Neural cell (in vitro differentiated cells): Measurements from ENCODE around the gene CTSE. TPM values are rescaled to one million over a fixed set of nuclear protein-coding genes. Genes with fewer than 3 reads are reported as not detected.

ENCODE experiments used
- H2AFZ ChIP-seq: fragments of 200-600, 300-800 bp; sonication (generic), shearing (Covaris generic); 2 replicates; pipeline ENCODE4 v1.6.0; 2014; ENCODE audit warnings: low read depth, mild to moderate bottlenecking, antibody characterized with exemption, low read length, moderate library complexity
- H3F3A ChIP-seq: fragments of 200-600 bp; shearing (Covaris generic); 2 replicates; pipeline ENCODE4 v1.6.1; 2016; ENCODE audit warnings: mild to moderate bottlenecking, moderate library complexity, mixed read lengths, antibody characterized with exemption, low read length; ENCODE audit not compliant: insufficient read depth, poor library complexity, severe bottlenecking
- H3K27ac ChIP-seq: fragments of 200-600, 300-800 bp; sonication (generic), shearing (Covaris generic); 2 replicates; pipeline ENCODE4 v1.5.1; 2014; ENCODE audit warnings: mild to moderate bottlenecking, low read length, moderate library complexity
- H3K27me3 ChIP-seq: fragments of 300-800, 200-600 bp; sonication (generic), shearing (Covaris generic); 2 replicates; pipeline ENCODE4 v1.6.0; 2014; ENCODE audit warnings: mild to moderate bottlenecking, low read depth, low read length, moderate library complexity; ENCODE audit not compliant: insufficient read depth
- H3K36me3 ChIP-seq: fragments of 300-800, 200-600 bp; sonication (generic), shearing (Covaris generic); 2 replicates; pipeline ENCODE4 v1.5.1; 2014; ENCODE audit warnings: mild to moderate bottlenecking, antibody characterized with exemption, low read length, moderate library complexity; ENCODE audit not compliant: insufficient read depth
- H3K4me2 ChIP-seq: fragments of 300-800, 200-600 bp; sonication (generic), shearing (Covaris generic); 2 replicates; pipeline ENCODE4 v1.6.0; 2014; ENCODE audit warnings: mild to moderate bottlenecking, low read length
- H3K4me3 ChIP-seq: fragments of 300-800, 200-600 bp; sonication (generic), shearing (Covaris generic); 2 replicates; pipeline ENCODE4 v1.5.1; 2014; ENCODE audit warnings: mild to moderate bottlenecking, low read length, moderate library complexity
- H3K79me2 ChIP-seq: fragments of 200-600 bp; shearing (Covaris generic); replicated peaks from 2 replicates; pipeline ENCODE4 v1.6.0; 2014; ENCODE audit warnings: mild to moderate bottlenecking, low read length, moderate library complexity; ENCODE audit not compliant: insufficient read depth
- H3K9ac ChIP-seq: fragments of 300-800, 200-600 bp; sonication (generic), shearing (Covaris generic); 2 replicates; pipeline ENCODE4 v1.6.1; 2016; ENCODE audit warnings: mild to moderate bottlenecking, low read length, mixed read lengths
- H3K9me2 ChIP-seq: fragments of 200-600 bp; shearing (Covaris generic); 2 replicates; pipeline ENCODE4 v1.6.1; 2016; ENCODE audit warnings: mild to moderate bottlenecking, low read length, mixed read lengths; ENCODE audit not compliant: insufficient read depth
- H3K9me3 ChIP-seq: fragments of 200-600, 300-800 bp; sonication (generic), shearing (Covaris generic); 2 replicates; pipeline ENCODE4 v1.6.1; 2016; ENCODE audit warnings: mild to moderate bottlenecking, mixed run types, low read length, moderate library complexity, mixed read lengths
- H4K20me1 ChIP-seq: fragments of 200-600 bp; shearing (Covaris generic); 2 replicates; pipeline ENCODE4 v1.6.1; 2016; ENCODE audit warnings: mild to moderate bottlenecking, mixed run types; ENCODE audit not compliant: insufficient read depth
- EP300 ChIP-seq: fragments of 450-650 bp; conservative IDR thresholded peaks from 2 replicates; pipeline ENCODE4 v1.6.1; 2014; ENCODE audit warnings: antibody characterized with exemption, mild to moderate bottlenecking, moderate library complexity; ENCODE audit not compliant: poor library complexity, severe bottlenecking
- EZH2 ChIP-seq: fragments of 200-600, 300-800 bp; shearing (Covaris generic), sonication (generic); IDR thresholded peaks from 2 replicates; pipeline ENCODE4 v1.6.1; 2014; ENCODE audit warnings: antibody characterized with exemption, low read length, borderline replicate concordance, mild to moderate bottlenecking; ENCODE audit not compliant: insufficient read depth, poor library complexity, severe bottlenecking
- MXI1 ChIP-seq: fragments of 450-650 bp; conservative IDR thresholded peaks from 2 replicates; pipeline ENCODE4 v1.6.1; 2014; ENCODE audit warnings: antibody characterized with exemption, mild to moderate bottlenecking; ENCODE audit not compliant: poor library complexity, severe bottlenecking
- POLR2AphosphoS5 ChIP-seq: IDR thresholded peaks from 2 replicates; pipeline ENCODE4 v1.6.1; 2012
- RAD21 ChIP-seq: fragments of 450-650 bp; conservative IDR thresholded peaks from 2 replicates; pipeline ENCODE4 v1.6.1; 2014; ENCODE audit warnings: antibody characterized with exemption, mild to moderate bottlenecking, moderate library complexity
- SMC3 ChIP-seq: fragments of 450-650 bp; conservative IDR thresholded peaks from 2 replicates; pipeline ENCODE4 v1.6.1; 2014; ENCODE audit warnings: antibody characterized with exemption, mild to moderate bottlenecking, moderate library complexity; ENCODE audit not compliant: poor library complexity
- polyA plus RNA-seq: library from polyadenylated mRNA; depleted of rRNA; stranded (reverse); fragments of >200 nt; gene quantifications from 2 replicates; pipeline ENCODE4 v1.2.3, GENCODE V29; 2014
- TF ChIP-seq, protein P1 (sequence below): IDR thresholded peaks from 2 replicates; pipeline ENCODE4 v1.6.1; 2012; ENCODE audit warnings: borderline replicate concordance
- TF ChIP-seq, protein P2 (sequence below): fragments of 450-650 bp; IDR thresholded peaks from 2 replicates; pipeline ENCODE4 v1.5.1; 2014; ENCODE audit warnings: antibody characterized with exemption, mild to moderate bottlenecking, moderate library complexity; ENCODE audit not compliant: poor library complexity, severe bottlenecking

The CTSE gene
- polyA plus RNA-seq, 1 donor from 2014 or later, result not detected

DNA sequence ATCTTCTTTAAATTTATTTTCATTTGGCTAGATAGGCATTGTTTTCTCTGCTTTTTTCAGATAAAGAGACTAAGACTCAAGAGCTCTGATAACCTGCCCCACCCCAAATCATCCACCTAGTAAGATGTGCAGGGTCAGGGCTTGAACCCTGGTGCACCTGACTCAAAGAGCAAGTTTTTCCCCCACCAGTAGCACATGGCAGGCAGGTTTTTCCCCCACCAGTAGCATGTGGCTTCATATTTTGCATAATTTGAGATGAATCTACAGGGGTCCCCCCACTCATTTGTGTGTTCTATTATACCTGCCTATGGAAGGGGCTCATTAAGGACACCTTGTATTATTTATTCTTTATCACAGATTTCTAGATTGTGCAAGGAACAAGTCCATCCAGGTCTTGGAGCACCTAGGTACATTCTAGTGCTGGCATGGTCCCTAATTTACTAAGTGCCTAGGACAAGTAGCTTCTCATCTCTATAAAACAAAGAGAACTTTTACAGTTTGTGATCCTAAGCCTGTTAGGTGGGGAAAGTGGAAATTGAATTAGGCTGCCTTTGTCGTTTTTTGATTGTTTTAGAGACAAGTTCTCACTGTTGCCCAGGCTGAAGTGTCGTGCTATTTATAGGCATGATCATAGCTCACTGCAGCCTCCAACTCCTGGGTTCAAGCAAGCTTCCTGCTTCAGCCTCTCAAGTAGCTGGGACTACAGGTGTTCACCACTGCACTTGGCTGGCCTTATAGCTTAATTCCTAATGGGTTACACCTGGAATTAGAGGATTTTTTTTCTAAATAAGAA, 13.2 kb upstream of the CTSE start:
- no peak for TF ChIP-seq EZH2
- no peak for TF ChIP-seq SMC3
- TF ChIP-seq, protein P1, sequence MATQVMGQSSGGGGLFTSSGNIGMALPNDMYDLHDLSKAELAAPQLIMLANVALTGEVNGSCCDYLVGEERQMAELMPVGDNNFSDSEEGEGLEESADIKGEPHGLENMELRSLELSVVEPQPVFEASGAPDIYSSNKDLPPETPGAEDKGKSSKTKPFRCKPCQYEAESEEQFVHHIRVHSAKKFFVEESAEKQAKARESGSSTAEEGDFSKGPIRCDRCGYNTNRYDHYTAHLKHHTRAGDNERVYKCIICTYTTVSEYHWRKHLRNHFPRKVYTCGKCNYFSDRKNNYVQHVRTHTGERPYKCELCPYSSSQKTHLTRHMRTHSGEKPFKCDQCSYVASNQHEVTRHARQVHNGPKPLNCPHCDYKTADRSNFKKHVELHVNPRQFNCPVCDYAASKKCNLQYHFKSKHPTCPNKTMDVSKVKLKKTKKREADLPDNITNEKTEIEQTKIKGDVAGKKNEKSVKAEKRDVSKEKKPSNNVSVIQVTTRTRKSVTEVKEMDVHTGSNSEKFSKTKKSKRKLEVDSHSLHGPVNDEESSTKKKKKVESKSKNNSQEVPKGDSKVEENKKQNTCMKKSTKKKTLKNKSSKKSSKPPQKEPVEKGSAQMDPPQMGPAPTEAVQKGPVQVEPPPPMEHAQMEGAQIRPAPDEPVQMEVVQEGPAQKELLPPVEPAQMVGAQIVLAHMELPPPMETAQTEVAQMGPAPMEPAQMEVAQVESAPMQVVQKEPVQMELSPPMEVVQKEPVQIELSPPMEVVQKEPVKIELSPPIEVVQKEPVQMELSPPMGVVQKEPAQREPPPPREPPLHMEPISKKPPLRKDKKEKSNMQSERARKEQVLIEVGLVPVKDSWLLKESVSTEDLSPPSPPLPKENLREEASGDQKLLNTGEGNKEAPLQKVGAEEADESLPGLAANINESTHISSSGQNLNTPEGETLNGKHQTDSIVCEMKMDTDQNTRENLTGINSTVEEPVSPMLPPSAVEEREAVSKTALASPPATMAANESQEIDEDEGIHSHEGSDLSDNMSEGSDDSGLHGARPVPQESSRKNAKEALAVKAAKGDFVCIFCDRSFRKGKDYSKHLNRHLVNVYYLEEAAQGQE, result no peak
- no peak overlapping the region for H2AFZ ChIP-seq
- H3K27me3 ChIP-seq, result no peaks in the 10 kb centered on the region
- H4K20me1 ChIP-seq, result no peaks in the 10 kb centered on the region
- no peak overlapping the region for H3K4me2 ChIP-seq
- H3K9me3 ChIP-seq, result no peaks in the 10 kb centered on the region
- no peak overlapping the region for H3K9ac ChIP-seq
- no peaks in the 10 kb centered on the region for H3K9me2 ChIP-seq
- no peaks in the 10 kb centered on the region for H3K36me3 ChIP-seq
- H3F3A ChIP-seq, result no peaks in the 10 kb centered on the region
- H3K79me2 ChIP-seq, result no peaks in the 10 kb centered on the region
- H3K4me3 ChIP-seq, result no peak overlapping the region
- no peak overlapping the region for H3K27ac ChIP-seq

DNA sequence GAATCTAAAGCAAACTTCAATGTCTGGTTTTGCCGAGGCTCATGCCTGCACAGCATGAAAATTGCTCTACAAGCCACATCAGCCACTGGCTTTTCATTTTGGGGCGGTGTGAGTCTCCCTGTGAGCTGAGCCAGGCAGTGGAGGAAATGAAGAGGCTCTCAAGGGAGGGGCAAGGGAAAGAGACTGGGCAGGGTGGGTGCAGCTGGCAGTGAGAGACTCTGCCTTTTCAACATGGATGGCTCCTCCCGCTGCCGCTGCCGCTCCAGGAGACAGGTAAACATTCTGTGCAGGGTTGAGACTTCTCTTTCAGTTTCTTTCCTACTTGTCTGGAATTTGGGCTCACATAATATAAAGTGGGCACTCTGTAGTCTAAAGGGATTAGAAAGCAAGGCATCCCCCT, 11.3 kb upstream of the CTSE start:
- Histone ChIP-seq H3K4me3 (no peak overlapping the region), H2AFZ (no peak overlapping the region), H3K9me3 (no peaks in the 10 kb centered on the region), H3K79me2 (no peaks in the 10 kb centered on the region), H3K9ac (no peak overlapping the region), H3K27me3 (no peaks in the 10 kb centered on the region), H3F3A (no peaks in the 10 kb centered on the region), H3K4me2 (no peak overlapping the region), H4K20me1 (no peaks in the 10 kb centered on the region), H3K36me3 (no peaks in the 10 kb centered on the region), H3K27ac (no peak overlapping the region), H3K9me2 (no peaks in the 10 kb centered on the region)
- TF ChIP-seq POLR2AphosphoS5 (no peak), SMC3 (no peak), MXI1 (no peak), EP300 (no peak)

DNA sequence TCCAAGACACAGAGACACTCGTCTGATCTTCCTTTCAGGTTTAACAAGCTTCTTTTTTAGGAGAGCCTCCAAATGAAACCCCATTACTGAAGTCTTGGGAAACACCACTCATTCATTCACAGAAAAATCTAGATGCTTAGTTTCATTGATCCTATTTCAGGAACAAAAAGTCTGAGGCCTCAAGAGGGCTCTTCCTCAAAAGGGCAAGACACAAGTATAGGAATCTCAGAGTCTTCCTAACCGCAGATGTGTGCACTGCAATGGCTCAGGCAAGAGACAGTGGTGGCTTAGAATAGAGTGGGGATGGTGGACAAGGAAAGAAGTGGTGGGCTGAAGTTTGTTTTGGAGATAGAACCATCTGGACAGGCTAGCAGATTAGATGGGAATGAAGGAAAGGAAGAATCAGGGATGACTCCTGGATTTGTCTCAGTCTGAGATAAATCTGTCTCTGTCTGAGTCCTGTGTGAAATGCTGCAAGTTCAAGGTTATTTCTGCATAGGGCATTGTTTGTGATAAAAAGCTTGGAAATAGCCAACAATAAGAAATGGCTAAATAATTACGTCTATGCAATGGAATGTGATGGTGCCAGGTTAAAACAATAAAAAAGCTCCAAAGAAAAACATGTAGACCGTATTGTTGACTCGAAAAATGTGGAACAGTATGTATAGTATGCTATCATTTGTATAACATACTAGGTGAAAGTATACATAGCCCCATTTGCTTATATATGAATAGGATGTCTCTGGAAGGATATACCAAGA, 8.9 kb upstream of the CTSE start:
- Histone ChIP-seq H3K79me2 (no peaks in the 10 kb centered on the region), H3F3A (no peaks in the 10 kb centered on the region), H3K36me3 (no peaks in the 10 kb centered on the region), H3K4me3 (no peak overlapping the region), H4K20me1 (no peaks in the 10 kb centered on the region), H3K9ac (no peak overlapping the region), H3K9me2 (no peaks in the 10 kb centered on the region), H3K27me3 (no peaks in the 10 kb centered on the region), H3K9me3 (no peaks in the 10 kb centered on the region), H2AFZ (no peak overlapping the region), H3K4me2 (no peak overlapping the region), H3K27ac (no peak overlapping the region)
- TF ChIP-seq MXI1, result no peak
- TF ChIP-seq, protein P2, sequence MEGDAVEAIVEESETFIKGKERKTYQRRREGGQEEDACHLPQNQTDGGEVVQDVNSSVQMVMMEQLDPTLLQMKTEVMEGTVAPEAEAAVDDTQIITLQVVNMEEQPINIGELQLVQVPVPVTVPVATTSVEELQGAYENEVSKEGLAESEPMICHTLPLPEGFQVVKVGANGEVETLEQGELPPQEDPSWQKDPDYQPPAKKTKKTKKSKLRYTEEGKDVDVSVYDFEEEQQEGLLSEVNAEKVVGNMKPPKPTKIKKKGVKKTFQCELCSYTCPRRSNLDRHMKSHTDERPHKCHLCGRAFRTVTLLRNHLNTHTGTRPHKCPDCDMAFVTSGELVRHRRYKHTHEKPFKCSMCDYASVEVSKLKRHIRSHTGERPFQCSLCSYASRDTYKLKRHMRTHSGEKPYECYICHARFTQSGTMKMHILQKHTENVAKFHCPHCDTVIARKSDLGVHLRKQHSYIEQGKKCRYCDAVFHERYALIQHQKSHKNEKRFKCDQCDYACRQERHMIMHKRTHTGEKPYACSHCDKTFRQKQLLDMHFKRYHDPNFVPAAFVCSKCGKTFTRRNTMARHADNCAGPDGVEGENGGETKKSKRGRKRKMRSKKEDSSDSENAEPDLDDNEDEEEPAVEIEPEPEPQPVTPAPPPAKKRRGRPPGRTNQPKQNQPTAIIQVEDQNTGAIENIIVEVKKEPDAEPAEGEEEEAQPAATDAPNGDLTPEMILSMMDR, result no peak
- no peak for TF ChIP-seq RAD21
